ENCODE data around the gene ZMAT5.
"Not testable (repeated sequence)": the region's sequence is repeated elsewhere in the genome, so short reads cannot be mapped to it uniquely, and the experiment has no call there.

The ZMAT5 gene

DNA sequence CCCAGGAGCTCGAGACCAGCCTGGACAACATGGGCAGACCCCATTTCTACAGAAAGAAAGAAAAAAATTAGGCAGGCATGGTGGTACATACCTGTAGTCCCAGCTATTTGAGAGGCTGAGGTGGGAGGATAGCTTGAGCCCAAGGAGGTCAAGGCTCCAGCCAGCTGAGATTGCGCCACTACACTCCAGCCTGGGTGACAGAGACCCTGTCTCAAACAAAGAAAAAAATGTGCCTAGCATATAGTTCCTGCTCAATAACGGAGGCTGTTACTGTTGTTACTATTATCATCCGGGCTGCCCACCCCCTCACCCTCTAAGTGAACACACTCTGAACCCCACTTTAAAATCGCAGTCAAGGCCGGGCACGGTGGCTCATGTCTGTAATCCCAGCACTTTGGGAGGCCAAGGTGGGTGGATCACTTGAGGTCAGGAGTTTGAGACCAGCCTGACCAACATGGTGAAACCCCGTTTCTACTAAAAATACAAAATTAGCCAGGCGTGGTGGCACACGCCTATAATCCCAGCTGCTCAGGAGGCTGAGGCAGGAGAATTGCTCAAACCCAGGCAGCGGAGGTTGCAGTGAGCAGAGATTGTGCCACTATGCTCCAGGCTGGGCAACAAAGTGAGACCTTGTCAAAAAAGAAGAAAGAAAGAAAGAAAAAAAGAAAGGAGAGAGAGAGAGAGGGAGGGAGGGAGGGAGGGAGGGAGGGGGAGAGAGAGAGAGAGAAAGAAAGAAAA lies 12.0 kb downstream of the ZMAT5 start:
- DNase-seq (ENCODE audit: low read depth in 1 of 2, low spot score in 1 of 2) = not testable (repeated sequence)

DNA sequence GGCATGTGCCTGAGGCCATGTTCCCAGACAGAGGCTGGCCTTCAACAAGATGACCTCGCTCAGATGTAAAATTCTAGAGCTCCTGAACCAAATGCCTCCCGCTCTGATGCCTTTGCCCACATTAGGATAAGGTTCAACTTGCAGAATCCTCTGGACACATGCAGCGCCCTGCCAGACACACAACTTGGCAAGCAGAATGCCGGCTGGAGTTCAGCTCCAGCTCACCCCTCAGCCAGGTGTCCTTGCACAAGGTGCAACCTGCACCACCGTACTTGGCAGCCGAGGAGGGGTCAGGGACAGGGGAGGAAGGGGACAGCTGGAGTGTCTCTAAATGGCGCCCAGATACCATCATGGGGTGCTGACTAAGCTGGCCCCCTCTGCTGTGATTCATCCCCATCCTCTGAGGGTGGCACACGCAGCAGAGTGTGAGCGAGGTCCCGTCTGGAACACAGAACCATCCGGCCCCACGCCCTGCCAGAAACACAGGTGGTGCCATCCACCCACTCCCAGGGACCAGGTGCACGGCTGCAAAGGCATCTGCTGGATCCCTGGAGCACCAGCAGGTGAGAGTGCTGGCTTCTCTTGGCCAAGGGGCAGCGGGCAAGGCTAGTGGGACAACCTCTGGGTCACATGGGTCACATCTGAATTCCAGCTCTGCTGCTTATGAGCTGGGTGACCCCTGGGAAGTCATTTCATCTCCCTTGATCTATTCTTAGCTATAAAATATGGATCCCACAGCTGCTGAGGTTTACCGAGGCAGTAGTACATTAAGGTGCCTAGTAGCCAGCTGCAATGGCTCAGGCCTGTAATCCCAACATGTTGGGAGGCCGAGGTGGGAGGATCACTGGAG lies 12.8 kb downstream of the ZMAT5 start:
- DNase-seq (ENCODE audit: low read depth in 1 of 2, low spot score in 1 of 2) = no peak

GRCh38 chr22:29751669-29752068 lies 15.1 kb downstream of the ZMAT5 start:
- DNase-seq (ENCODE audit: low read depth in 1 of 2, low spot score in 1 of 2) = no peak

- DNase-seq (ENCODE audit: low read depth in 1 of 2, low spot score in 1 of 2) = no peak
Observed at GRCh38 chr22:29750559-29751538, 16.0 kb downstream of the ZMAT5 start.

GRCh38 chr22:29750029-29750428 lies 16.8 kb downstream of the ZMAT5 start:
- no peak for DNase-seq (ENCODE audit: low read depth in 1 of 2, low spot score in 1 of 2)

- no peak for DNase-seq (ENCODE audit: low read depth in 1 of 2, low spot score in 1 of 2)
Observed at GRCh38 chr22:29748248-29748893, 18.4 kb downstream of the ZMAT5 start.

DNA sequence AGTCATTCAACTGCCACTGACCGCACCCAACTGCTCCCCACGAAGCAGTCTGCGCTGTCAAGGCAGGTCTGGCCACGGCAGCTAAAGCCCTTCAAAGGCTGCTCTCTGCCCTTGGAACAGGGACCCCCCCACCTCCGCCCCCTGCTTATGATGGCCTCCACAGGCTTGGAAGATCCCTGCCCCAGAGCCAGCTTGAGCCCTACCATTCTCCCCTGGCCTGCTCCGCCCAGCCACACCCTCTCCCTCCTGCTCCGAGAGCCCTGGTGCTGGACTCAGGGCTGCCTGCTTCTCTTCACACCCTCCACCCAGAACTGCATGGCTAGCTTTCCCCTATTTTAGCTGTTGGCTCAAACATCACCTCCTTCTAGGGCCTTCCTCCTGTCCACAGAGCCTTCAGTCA lies 19.0 kb downstream of the ZMAT5 start:
- no peak for DNase-seq (ENCODE audit: low read depth in 1 of 2, low spot score in 1 of 2)

- no peak for DNase-seq (ENCODE audit: low read depth in 1 of 2, low spot score in 1 of 2)
Observed at GRCh38 chr22:29744902-29745301, 21.9 kb downstream of the ZMAT5 start.

DNA sequence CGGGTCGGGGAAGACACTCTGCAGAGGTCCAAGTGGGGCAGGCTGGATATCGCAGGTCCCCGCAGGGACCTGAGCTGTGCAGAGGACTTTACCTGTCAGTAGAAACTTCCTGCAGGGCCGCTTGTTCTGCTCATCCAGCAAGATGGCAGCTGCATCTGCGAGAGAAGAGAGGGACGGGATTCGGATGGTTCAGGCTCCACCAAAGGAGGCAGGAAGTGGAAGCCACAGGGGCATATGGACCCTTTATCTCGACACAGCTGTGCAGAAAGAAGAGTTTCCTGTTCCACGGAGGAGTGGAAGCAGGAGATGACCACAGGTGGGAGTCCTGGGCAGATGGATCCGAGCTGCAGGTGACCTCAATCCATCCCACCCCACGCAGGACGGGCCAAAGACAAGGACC lies 24.5 kb downstream of the ZMAT5 start:
- DNase-seq (ENCODE audit: low read depth in 1 of 2, low spot score in 1 of 2) = no peak

- DNase-seq (ENCODE audit: low read depth in 1 of 2, low spot score in 1 of 2) = no peak
Observed at GRCh38 chr22:29741926-29742325, 24.9 kb downstream of the ZMAT5 start.

GRCh38 chr22:29740216-29740615 lies 26.6 kb downstream of the ZMAT5 start:
- no peak for DNase-seq (ENCODE audit: low read depth in 1 of 2, low spot score in 1 of 2)

GRCh38 chr22:29739346-29739875 lies 27.4 kb downstream of the ZMAT5 start:
- DNase-seq (ENCODE audit: low read depth in 1 of 2, low spot score in 1 of 2) = no peak

GRCh38 chr22:29738118-29738815 lies 28.5 kb downstream of the ZMAT5 start:
- no peak for DNase-seq (ENCODE audit: low read depth in 1 of 2, low spot score in 1 of 2)

DNA sequence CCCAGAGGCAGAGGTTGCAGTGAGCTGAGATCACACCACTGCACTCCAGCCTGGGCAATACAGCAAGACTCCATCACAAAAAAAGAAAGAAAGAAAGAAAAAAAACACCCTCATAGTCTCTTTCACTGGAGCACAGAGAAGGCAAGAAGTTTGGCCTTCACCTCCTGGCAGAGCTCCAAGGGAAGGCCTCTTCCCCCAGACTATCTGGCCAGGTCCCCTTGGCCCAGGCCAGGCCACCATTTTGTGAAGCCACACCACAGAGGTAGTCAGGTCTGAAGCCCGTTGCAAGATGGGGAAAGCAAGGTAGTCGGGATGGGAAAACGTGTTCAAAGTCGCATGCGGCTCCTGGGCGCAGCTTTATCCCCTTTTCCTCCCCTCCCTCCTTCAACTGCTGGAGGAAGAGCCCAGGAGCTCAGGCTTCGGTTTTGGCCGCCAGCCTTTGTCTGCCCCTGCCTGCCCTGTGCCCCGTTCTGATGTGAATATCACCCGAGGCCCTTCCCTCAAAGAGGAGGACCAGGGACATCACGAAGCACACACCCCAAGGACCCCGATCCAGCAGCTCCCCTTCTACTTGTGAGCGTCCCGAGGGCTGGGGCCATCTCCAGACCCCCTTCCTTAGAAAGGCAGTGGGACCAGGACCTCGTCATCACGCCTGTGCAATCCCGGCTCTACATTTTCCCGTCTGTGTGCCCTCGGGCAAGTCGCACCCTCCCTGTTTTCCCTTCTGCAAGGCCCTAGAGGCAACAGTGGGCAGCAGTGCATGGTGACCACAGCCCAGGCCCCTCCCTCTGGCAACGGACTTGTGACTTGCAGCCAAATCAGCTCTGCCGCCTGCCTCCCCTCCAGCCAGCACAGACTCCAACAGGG lies 29.3 kb downstream of the ZMAT5 start:
- no peak for DNase-seq (ENCODE audit: low read depth in 1 of 2, low spot score in 1 of 2)

DNA sequence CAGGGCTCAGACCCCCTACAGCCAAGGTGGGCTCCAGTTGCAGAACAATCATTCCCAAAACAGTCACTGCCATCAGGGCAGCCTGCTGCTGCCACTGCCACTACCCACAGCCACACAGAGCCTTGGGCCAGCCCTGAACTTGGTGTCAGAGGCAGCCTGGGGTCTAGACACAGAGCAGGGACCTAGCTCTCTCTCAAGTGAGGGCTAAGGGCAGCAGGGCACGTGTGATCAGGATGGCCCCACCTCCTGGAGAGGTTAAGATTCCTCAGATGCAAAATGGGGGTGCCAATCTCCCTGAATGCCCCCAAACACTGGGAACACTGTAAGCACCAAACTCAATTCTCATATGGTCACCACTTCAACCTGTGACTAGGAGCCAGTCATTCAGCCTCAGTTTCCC lies 31.4 kb downstream of the ZMAT5 start:
- no peak for DNase-seq (ENCODE audit: low read depth in 1 of 2, low spot score in 1 of 2)

GRCh38 chr22:29734838-29735237 lies 32.0 kb downstream of the ZMAT5 start:
- no peak for DNase-seq (ENCODE audit: low read depth in 1 of 2, low spot score in 1 of 2)

DNA sequence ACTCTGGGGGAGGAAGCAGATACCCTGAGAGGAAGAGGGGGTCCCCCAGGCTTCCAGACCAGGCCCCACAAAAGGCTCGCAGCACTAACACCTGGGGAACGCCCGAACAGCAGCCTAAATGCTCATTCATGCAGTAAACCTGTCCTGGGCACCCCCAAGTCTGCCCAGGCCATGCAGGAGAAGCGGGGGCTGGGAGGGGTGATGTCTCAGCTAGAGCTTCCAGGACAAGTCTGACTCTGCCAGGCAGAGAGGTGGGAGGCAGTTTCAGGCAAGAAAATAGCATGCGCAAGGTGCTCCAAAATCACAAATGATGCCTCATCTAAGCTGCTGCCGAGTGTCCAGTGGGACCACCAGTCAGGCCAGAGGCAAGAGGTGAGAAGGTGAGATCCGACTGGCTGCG lies 32.4 kb downstream of the ZMAT5 start:
- DNase-seq (ENCODE audit: low read depth in 1 of 2, low spot score in 1 of 2) = no peak

- no peak for DNase-seq (ENCODE audit: low read depth in 1 of 2, low spot score in 1 of 2)
Observed at GRCh38 chr22:29733362-29734201, 33.2 kb downstream of the ZMAT5 start.
